ENCODE measurements around the gene EPAS1. TPM values are rescaled to one million over a fixed set of nuclear protein-coding genes. Genes with fewer than 3 reads are reported as not detected.

The EPAS1 gene
- total RNA-seq, 1 experiment from 2014 or later, result 3.9 TPM

- in situ Hi-C loops (cut with HindIII; ENCODE audit: low pct_unique_long_range_greater_than_20kb, low sequenced_read_pairs), result no loop called here
- DNase-seq (ENCODE audit: low read depth, low spot score), result no peak
Measured at GRCh38 chr2:46420945-46421344, 123.7 kb downstream of the EPAS1 start.

GRCh38 chr2:46421361-46421760 is 124.2 kb downstream of the EPAS1 start:
- DNase-seq (ENCODE audit: low read depth, low spot score), result no peak

GRCh38 chr2:46422717-46423394 is 125.6 kb downstream of the EPAS1 start:
- in situ Hi-C loops (cut with HindIII; ENCODE audit: low pct_unique_long_range_greater_than_20kb, low sequenced_read_pairs), result no loop called here
- DNase-seq (ENCODE audit: low read depth, low spot score), result no peak

More at GRCh38 chr2:46421361-46421760, 124.2 kb downstream of the EPAS1 start:
- in situ Hi-C loops (cut with HindIII; ENCODE audit: low pct_unique_long_range_greater_than_20kb, low sequenced_read_pairs), result no loop called here

- DNase-seq (ENCODE audit: low read depth, low spot score), result no peak
- in situ Hi-C loops (cut with HindIII; ENCODE audit: low pct_unique_long_range_greater_than_20kb, low sequenced_read_pairs), result no loop called here
Measured at GRCh38 chr2:46424937-46425336, 127.7 kb downstream of the EPAS1 start.

- in situ Hi-C loops (cut with HindIII; ENCODE audit: low pct_unique_long_range_greater_than_20kb, low sequenced_read_pairs), result no loop called here
- DNase-seq (ENCODE audit: low read depth, low spot score), result no peak
Measured at GRCh38 chr2:46428911-46429436, 131.8 kb downstream of the EPAS1 start.

GRCh38 chr2:46430413-46430812 is 133.2 kb downstream of the EPAS1 start:
- in situ Hi-C loops (cut with HindIII; ENCODE audit: low pct_unique_long_range_greater_than_20kb, low sequenced_read_pairs), result no loop called here

GRCh38 chr2:46430992-46431391 is 133.8 kb downstream of the EPAS1 start:
- no peak for DNase-seq (ENCODE audit: low read depth, low spot score)
- in situ Hi-C loops (cut with HindIII; ENCODE audit: low pct_unique_long_range_greater_than_20kb, low sequenced_read_pairs), result no loop called here

More at GRCh38 chr2:46430413-46430812, 133.2 kb downstream of the EPAS1 start:
- no peak for DNase-seq (ENCODE audit: low read depth, low spot score)

- DNase-seq (ENCODE audit: low read depth, low spot score), result no peak
- in situ Hi-C loops (cut with HindIII; ENCODE audit: low pct_unique_long_range_greater_than_20kb, low sequenced_read_pairs), result no loop called here
Measured at GRCh38 chr2:46431481-46432235, 134.5 kb downstream of the EPAS1 start.

GRCh38 chr2:46434851-46435273 is 137.7 kb downstream of the EPAS1 start:
- peak; percentile 26 for DNase-seq (ENCODE audit: low read depth, low spot score)
- in situ Hi-C loops (cut with HindIII; ENCODE audit: low pct_unique_long_range_greater_than_20kb, low sequenced_read_pairs), result no loop called here

- no peak for DNase-seq (ENCODE audit: low read depth, low spot score)
- in situ Hi-C loops (cut with HindIII; ENCODE audit: low pct_unique_long_range_greater_than_20kb, low sequenced_read_pairs), result no loop called here
Measured at GRCh38 chr2:46435353-46435752, 138.1 kb downstream of the EPAS1 start.

- no peak for DNase-seq (ENCODE audit: low read depth, low spot score)
- in situ Hi-C loops (cut with HindIII; ENCODE audit: low pct_unique_long_range_greater_than_20kb, low sequenced_read_pairs), result no loop called here
Measured at GRCh38 chr2:46435796-46436360, 138.7 kb downstream of the EPAS1 start.

Small RNA genes lying within 50 kb of the gene (small RNA-seq; reads per million reads assigned to genes)
- gene RF00017, result 0 reads per million in 2 experiments

Other genes starting within 250 kb of the EPAS1 start
- not detected in 2 replicates for gene TMEM247, start 182.2 kb downstream of the EPAS1 start, total RNA-seq (2014; rRNA removed; shearing (Covaris generic))
- gene RHOQ, start 245.1 kb downstream of the EPAS1 start, total RNA-seq (2014; rRNA removed; shearing (Covaris generic)), result 234 and 235 TPM in 2 replicates
- 23.6 and 33.0 TPM in 2 replicates for gene ATP6V1E2, start 245.2 kb downstream of the EPAS1 start, total RNA-seq (2014; rRNA removed; shearing (Covaris generic))

Measured in SK-MEL-5 (cell line).